Medulla oblongata (tissue), 1 donor: Measurements from ENCODE around the gene KNTC1.
"Not testable (repeated sequence)": the region's sequence is repeated elsewhere in the genome, so short reads cannot be mapped to it uniquely, and the experiment has no call there.

Experiments used
- DNase-seq: peaks from one replicate; pipeline ENCODE4 v3.0.0-alpha.2; 2015; ENCODE audit errors: extremely low spot score

The KNTC1 gene

DNA sequence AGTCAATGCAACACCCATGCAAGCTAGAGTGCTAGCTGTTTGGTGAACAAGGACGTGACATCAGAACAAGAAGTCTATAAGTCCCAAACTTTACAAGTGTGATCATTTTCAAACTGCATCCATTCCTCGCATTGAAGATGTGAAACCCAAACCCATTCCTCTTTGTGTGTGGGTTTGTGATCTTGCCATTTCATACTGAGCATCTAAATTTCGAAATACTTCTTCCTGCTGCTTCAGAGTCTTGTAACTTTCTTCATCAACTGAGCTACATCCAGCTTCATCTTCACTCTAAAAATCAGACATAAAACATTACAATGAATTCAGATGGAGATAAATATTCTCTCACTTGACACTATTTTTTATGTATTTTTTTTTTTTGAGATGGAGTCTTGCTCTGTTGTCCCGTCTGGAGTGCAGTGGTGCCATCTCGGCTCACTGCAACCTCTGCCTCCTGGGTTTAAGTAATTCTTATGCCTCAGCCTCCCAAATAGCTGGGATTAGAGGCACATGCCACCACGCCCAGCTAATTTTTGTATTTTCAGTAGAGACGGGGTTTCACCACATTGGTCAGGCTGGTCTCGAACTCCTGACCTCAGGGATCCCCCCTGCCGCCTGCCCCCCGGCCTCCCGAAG, 21.5 kb upstream of the KNTC1 start:
- DNase-seq, result no peak

DNA sequence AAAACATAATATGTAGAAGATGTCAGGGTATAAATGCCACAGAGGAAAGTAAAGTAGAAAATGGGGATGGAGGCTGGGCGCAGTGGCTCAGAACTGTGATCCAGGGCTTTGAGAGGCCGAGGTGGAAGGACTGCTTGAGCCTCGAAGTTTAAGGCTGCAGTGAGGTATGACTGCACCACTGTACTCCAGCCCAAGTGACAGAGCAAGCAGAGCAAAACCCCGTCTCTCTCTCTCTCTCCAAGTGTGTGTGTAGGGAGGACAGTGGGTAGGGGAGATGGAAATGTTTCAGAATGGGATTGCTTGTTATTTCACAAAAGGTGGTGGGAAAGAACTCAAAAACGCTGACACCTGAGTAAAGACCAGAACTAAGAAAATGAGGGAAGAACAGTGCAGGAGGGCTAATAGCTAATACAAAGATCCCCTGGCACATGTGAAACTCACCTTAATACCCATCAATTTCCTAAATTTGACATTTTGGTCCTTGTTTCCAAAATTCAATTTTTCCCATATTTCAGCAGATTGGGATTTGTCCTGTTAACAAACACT, 20.6 kb upstream of the KNTC1 start:
- no peak for DNase-seq

DNA sequence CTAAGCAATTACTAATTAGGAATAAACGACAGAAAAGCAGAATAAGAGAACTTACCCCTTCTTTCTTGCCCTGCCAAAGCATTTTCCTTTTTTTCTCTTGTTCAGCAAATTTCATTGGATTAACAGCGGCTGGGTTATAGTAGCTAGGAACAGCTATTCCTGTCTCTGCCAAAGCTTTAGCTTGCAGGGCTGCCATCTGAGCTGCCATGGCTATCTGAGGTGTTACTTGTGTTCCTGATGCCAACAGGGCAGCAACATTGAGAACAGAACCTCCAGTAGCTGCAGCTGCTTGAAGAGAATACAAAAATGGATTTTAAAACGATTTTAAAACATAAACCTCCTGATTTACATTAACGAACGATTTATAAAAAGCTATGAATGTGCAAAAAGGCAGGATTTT, 18.9 kb upstream of the KNTC1 start:
- DNase-seq, result no peak

DNA sequence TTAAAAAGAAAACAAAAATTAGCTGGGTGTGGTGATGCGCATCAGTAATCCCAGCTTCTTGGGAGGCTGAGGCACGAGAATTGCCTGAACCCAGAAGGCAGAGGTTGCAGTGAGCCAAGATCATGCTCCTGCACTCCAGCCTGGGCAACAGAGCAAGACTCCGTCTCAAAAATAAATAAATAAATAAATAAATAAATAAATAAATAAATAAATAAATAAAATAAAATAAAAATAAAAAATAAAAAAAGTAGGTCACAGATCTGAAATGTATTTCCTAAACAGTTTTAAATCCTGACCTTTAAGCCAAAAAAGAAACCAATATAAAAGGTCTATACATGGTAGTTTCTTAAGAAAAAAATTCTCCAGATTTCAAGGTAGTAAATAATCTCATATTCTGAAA, 14.0 kb upstream of the KNTC1 start:
- not testable (repeated sequence) for DNase-seq

DNA sequence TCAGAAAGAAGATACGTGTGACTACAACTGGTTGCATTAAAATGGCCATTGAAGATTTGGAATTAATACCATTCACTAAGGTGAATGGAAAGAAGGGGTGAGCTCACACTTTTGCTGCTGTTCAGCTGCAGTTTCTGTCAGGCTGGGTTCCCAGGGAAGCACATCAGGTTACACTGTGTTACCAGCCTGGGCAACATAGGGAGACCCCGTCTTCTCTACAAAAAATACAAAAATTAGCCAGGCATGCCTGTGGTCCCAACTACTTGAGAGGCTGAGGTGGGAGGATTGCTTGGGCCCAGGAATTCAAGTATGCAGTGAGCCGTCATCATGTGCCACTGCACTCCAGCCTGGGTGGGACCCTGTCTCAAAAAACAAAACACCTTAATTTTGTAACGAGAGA, 13.4 kb upstream of the KNTC1 start:
- DNase-seq, result no peak

DNA sequence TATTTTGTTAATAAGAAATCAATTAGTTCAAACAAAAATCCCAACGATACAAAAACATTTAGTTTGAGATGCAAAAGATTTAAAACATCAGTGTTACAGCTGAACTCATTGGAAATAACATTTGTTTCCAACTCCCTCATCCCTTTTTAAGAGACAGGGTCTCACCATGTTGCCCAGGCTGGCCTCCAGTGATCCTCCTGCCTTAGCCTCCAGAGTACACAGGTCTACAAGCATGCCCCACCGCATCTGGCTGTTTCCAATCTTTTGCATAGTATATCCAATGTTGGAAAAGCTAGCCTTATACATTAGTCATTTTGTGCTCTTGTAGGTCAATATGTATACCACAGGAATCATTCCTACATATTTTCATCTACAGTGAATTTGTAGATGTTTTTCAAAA, 11.8 kb upstream of the KNTC1 start:
- DNase-seq, result no peak

DNA sequence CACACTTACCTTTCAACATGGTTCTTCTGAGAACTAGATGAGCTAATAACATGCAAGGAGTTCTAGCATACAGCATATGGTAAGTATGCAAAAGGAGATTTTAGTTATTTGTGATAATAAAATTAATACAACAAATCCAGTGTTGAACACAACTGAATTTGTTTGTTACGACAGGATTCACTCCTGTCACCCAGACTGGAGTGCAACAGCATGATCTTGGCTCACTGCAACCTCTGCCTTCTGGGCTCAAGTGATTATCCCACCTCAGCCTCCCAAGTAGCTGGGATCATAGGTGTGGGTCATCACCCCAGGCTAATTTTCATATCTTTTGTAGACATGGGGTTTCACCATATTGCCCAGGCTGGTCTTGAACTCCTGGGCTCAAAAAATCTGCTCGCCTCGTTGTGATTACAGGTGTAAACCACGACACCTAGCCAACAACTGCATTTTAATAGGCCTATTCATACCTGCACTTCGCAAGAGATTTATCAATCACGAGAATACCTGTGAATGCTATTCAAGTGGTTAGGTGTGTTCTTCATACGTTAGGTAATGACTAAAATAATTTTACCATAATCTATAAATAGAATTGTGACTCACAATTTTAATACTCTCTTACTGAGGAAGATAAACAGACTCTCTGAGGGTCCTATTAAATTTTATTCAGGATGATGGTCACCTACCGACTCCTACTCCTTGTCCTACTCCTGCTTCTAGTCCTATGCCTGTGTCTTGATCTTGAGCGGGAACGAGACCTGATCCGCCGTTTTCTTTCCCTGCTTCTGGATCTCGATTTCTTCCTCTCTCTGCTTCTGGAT, 10.3 kb upstream of the KNTC1 start:
- no peak for DNase-seq

DNA sequence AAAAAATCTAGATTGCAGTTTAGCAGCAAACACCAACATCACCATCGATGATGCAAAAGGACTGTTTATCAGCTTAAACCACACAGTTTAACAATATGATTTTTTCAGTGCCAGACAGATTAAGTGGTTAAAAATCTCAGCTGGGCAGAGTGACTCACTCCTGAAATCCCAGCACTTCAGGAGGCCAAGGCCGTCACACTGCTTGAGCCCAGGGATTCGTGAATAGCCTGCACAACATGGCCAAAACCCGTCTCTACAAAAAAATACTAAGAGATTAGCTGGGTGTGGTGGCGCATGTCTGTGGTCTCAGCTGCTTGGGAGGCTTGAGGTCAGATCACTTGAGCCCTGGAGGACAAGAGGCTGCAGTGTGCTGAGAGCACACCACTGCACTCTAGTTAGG, 9.2 kb upstream of the KNTC1 start:
- DNase-seq, result no peak

DNA sequence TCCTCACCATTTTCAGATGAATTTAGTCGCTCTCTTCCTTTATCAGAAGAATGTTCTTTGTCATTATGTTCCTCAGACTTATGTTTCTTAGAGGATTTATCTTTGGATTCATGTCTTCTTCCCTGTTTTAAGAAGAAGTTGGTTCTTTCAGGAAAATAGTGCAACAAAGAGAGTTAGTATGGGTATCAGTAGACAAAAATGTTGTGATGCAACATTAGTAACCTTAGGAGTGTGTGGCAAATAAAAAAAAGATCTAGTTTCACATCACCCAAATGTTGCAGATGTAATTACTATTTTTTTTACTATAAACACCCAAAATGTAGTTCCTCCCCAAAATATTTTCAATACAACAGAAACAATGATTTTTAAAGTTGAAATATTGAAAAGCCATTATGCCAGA, 8.1 kb upstream of the KNTC1 start:
- DNase-seq, result no peak

DNA sequence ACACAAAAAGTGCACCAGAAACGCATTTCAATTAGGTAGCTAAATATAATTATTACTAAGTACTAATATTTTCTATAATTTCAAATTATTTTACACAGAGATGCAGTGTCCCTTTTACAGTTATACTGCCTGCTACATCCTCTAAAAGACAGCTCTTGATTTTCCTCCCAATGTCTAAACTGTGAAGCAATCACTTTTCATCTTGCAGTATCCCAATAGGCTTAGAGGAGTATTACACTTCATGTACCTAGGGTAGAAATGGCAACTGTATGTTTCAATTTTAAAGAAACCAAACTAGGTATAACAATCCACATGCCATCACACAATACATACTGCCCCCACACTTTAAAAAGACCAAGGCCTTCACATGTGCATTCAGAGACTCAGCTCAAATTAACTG, 7.6 kb upstream of the KNTC1 start:
- DNase-seq, result no peak

DNA sequence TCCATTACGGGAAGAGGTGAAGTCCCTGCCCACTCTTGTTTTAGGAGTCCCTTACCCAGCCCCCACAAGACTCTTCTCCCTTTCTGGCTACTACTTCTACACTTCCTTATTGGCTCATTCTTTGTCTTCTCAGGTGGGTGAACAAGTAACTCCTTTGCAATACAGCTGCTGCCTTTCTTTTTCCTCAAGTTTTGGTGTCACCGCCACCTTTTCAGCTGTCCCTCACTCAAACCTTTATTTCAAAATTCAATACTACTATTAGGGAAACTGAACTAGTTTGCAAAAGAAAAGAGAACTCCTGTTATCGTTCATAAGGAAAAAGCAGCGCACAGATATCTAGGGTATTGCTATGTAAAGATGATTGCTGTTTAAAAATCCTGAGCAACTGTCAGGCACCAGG, 6.4 kb upstream of the KNTC1 start:
- no peak for DNase-seq

DNA sequence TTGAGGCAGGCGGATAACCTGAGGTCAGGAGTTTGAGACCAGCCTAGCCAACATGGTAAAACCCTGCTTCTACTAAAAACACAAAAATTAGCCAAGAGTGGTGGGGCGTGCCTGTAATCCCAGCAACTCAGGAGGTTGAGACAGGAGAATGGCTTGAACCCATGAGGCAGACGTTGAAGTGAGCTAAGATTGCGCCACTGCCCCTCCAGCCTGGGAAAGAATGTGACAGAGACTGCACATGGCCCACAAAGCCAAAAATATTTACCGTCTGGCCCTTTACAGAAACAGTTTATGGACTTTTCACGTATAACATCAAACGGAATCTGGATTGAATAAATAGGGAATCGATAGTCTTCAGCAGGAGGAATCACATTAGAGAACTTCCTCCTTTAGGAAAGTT, 3.8 kb upstream of the KNTC1 start:
- no peak for DNase-seq

DNA sequence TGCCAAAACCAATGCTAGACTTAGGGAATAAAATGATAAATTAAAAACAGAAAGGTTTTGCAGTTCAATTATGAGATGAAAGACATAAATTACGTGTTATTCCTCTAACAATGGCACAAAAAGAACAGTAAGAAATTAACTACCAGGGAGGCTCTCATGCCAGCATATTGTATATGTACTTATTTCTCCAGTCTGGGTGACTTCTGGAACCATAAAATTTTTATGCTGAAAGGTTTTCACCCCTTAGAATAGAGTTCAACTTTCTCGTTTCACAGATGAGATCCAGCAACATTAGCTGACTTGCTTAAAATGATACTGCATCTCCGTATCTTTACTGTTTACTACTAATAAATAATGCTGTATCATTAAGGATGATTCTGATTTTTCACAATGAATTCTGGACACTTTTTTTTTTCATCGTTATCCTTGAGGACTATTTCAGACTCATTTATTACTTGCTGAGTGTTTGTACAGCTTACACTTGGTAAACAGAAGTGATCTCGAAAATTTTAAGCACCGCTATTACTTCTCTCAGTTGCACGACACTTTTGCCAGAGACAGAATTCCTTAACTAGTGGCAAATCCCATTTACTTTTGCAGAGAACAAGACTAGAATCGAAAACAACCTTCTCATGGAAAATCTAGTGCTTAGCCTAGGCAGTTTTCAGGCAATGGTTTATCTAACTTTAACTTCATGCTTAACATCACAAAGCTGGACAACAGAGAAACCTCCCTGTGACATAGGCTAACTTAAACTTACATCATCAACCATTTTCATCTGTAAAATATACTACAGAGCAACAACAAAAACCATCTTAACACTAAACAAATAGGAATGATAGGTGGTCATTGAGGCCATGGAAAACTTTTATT, 3.0 kb upstream of the KNTC1 start:
- no peak for DNase-seq

DNA sequence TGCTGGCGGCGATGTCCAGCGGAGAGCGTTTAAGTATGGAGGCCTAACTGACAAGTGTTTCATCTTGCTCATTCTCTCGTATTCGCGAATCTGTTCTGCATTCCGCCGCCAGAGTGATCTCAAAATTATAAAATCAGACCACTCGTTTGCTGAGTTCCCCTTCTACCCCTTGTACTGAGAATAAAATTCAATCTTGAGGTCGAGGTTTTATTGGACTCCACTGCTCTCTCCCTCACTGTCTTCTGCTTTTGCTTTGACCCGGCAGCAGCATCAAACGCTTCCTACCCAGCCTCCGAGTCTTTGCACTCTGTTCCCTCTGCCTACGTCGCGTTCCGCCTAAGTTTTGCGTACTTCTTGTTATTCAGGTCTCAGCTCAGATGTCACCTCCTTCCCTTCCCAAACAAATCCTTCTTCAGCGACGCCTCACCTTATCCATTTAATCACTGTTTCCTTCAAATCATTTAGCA, 462 bp downstream of the KNTC1 start:
- DNase-seq, result peak; percentile 26

DNA sequence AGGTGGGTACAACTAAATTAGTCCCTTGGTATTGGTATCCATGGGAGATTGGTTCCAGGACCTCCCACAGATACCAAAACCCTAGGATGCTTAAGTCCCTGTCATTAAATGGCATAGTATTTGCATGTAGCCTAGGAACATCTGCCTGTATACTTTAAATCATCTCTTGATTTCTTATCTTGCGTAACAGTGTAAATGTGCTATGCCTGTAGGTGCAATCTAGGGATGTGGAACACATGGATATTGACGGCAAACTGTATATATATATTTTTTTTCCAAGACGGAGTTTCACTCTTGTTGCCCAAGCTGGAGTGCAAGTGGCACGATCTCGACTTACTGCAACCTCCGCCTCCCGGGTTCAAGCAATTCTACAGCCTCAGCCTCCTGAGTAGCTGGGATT, 1.5 kb downstream of the KNTC1 start:
- no peak for DNase-seq

DNA sequence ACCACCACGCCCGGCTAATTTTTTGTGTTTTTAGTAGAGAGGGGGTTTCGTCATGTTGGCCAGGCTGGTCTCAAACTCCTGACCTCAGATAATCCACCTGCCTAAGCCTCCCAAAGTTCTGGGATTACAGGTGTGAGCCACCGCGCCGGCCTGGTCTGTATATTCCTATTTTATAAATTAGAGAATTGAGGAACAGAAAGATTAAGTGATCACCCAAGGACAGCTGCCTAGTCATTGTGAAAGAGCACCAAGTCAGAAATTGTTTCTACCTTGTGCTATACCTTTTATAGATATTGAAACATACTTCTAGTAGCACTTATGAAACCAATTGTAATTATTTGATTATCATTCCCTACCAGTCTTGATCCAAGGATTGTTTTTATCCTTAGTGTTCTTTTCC, 1.9 kb downstream of the KNTC1 start:
- DNase-seq, result no peak

DNA sequence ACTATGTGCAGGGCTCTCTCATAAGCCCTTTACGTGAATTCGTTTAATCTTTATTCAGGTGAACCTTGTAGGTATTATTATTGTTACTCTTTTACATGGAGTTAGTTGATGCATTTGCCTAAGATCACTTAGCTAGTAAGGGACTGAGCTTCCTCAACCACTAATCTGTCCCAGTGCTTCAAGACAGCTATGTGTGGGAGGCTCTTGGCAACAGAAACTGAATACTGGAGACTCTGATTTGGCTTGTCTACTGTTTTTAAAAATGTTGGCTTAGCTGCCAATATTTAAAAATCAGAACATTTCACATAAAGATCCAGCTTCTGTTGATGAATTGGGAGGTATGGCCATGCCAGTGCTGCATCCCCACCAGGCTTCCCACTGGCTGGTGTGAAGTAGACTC, 6.8 kb downstream of the KNTC1 start:
- no peak for DNase-seq

DNA sequence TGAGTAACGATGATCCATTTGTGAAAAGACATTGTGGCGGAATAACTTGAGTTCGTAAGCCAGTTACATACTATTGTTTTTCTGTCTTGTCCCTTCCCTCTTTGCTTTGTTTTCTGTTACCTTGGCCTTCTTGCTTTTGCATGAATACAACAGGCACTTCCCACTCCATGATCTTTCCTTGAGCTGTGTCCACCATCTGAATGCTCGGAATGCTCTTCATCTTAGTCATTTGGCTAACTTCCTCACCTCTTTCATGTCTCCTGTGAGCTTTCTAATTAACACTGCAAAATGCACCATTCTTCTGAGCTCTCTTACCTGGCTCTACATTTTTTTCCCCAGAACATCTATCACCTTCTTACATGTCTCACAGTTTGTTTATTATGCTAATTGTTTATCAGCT, 10.0 kb downstream of the KNTC1 start:
- no peak for DNase-seq

DNA sequence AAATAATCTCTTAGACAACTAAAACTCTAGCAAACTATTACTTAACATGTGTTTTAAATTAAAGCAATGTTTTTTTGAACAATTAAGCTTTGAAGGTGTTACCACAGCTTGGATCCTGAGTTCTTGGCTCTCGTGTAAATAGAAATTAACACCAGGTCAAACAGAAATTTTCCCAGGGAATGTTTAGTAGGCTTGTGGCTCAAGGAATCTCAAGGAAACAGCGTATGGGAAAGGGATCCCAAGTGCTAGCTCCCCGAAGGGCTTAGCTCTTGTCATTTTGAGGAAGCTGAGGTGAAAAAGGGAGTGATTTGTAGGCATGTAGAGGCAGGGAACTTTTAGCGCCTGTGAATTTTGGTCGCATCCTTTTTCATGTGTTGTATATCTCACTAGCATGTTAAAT, 11.4 kb downstream of the KNTC1 start:
- DNase-seq, result no peak

DNA sequence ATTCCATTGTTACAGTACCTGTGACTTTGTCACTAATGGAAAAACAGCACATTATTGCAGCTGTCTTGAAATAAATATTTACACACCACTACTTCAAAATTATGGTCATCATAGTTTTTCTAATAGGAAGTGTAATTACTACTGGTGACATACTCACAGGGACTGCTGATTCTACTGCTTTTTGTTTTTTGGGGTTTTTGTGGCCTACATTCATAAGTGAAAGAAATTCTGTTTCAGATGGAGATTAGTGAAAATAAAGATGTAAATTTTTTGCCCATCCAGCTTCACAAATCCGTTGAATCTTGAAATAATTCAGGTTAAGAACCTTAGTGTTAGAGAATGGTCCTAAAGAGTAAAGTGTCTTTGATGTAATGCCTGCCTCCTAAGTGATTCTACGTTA, 17.5 kb downstream of the KNTC1 start:
- no peak for DNase-seq

DNA sequence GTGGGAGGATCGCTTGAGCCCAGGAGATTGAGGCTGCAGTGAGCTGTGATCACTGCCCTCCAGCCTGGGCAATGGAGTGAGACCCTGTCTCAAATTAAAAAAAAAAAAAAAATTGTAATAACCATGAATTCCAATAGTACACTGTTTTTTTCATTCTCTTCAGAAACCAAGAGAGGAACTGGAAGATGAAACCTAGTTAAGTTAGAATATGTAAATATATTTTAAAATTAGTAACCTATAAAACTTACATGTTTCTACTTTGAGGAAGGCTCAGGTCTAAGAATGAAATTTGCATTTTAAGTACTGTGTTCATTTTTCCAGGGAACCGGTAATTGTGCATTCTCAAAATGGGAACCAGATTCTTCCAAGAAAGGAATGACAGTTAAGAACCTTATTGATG, 18.8 kb downstream of the KNTC1 start:
- no peak for DNase-seq

DNA sequence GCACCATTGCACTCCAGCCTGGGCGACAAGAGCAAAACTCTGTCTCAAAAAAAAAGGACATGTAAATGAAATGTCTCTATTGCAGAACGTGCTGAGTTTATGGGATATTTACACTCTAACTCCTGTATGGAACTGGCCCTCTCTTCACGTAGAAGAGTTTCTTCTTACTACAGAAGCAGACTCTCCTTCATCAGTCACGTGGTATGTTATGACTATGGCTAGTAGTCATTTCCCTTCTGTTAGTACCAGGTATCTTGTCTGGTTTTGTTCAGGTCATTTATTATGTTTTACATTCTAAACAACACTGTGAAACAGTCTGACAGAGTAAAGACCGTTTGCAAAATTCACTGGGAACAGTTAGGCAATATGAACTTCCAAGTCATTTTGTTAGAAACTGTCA, 20.3 kb downstream of the KNTC1 start:
- DNase-seq, result no peak
